H1 (cell line): ENCODE data around the gene MFSD2A.

Source experiments
- CTCF ChIP-seq, 3 experiments: IDR thresholded peaks; 1 replicate in 2 of 3; 2 replicates in 1 of 3; pipeline versions ENCODE4 v1.5.1 to v1.6.1; 2011; ENCODE audit warnings: low read length in 3 of 3, mild to moderate bottlenecking in 3 of 3, inconsistent platforms in 2 of 3, low read depth in 1 of 3, moderate library complexity in 1 of 3; ENCODE audit not compliant: insufficient read depth in 1 of 3; ENCODE audit errors: control extremely low read depth in 1 of 3
- EP300 ChIP-seq, 2 experiments: IDR thresholded peaks; 1 replicate in 1 of 2; 2 replicates in 1 of 2; pipeline ENCODE4 v1.6.1; 2011 to 2012; ENCODE audit warnings: low read depth in 2 of 2, low read length in 2 of 2, mild to moderate bottlenecking in 2 of 2, borderline replicate concordance in 1 of 2, inconsistent platforms in 1 of 2, moderate library complexity in 1 of 2
- GABPA ChIP-seq: IDR thresholded peaks from 2 replicates; pipeline ENCODE4 v1.6.1; 2011; ENCODE audit warnings: mild to moderate bottlenecking, low read length, moderate library complexity, borderline replicate concordance; ENCODE audit not compliant: insufficient read depth
- MAX ChIP-seq: IDR thresholded peaks from 2 replicates; pipeline ENCODE4 v1.6.1; 2012; ENCODE audit warnings: inconsistent platforms
- POLR2A ChIP-seq, 2 experiments: IDR thresholded peaks; 1 replicate in 1 of 2; 2 replicates in 1 of 2; pipeline ENCODE4 v1.6.1; 2011; ENCODE audit warnings: low read depth in 2 of 2, low read length in 2 of 2, mild to moderate bottlenecking in 2 of 2; ENCODE audit errors: control extremely low read depth in 1 of 2
- SUZ12 ChIP-seq: fragments of 200-600 bp; sonication (generic); IDR thresholded peaks from 2 replicates; pipeline ENCODE4 v1.6.1; 2012; ENCODE audit warnings: mild to moderate bottlenecking, inconsistent platforms, low read length, moderate library complexity, mixed read lengths
- TAF1 ChIP-seq: IDR thresholded peaks from 2 replicates; pipeline ENCODE4 v1.6.1; 2011; ENCODE audit warnings: mild to moderate bottlenecking, low read depth, low read length

- TF ChIP-seq POLR2A (IDR thresholded peaks at IDR 0.05; ENCODE audit: control extremely low read depth in 1 of 2, low read depth in 2 of 2, low read length in 2 of 2) (no peak), CTCF (IDR thresholded peaks at IDR 0.05; ENCODE audit: control extremely low read depth in 1 of 3, insufficient read depth in 1 of 3, low read depth in 1 of 3, low read length in 3 of 3) (no peak), SUZ12 (no peak), EP300 (IDR thresholded peaks at IDR 0.05; ENCODE audit: borderline replicate concordance in 1 of 2, low read depth in 2 of 2, low read length in 2 of 2) (no peak), MAX (no peak), GABPA (no peak), TAF1 (no peak)
Observed at GRCh38 chr1:39940980-39941871, 13.7 kb upstream of the MFSD2A start.
